Epithelial cell of esophagus (primary cell): ENCODE data around the gene PDE8A.
"Not testable (repeated sequence)": the region's sequence is repeated elsewhere in the genome, so short reads cannot be mapped to it uniquely, and the experiment has no call there.

Source experiments
- DNase-seq: peaks from one replicate; pipeline ENCODE4 v3.0.0; 2010; ENCODE audit warnings: low read depth
- H3K4me3 ChIP-seq: 2 replicates; pipeline ENCODE4 v1.5.1; 2011; ENCODE audit warnings: mild to moderate bottlenecking, low read length, control low read depth
- TF ChIP-seq, protein P1 (sequence below): IDR thresholded peaks from 2 replicates; pipeline ENCODE4 v1.5.1; 2011; ENCODE audit warnings: low read depth, mild to moderate bottlenecking, low read length, control low read depth, inconsistent platforms; ENCODE audit not compliant: insufficient read depth; ENCODE audit errors: missing control alignments

The PDE8A gene

DNA sequence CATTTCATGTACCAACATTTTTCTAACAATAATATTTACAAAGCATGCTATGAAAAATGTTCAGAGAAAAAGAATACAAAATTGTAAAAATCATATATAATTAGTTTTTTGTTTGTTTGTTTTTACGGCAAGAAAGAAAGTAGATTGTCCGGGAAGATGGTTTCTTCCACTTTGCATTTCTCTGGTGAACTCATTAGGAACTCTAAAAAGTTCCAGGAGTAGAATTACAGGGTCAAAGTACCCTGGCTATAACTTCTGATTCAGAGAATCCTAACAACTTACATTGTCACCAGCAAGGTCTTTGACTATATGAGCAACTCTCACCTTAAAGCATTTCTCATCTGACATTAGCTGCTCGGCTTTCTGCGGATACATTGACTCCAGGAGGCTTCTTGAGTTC is 196.7 kb downstream of the PDE8A start:
- TF ChIP-seq, protein P1, sequence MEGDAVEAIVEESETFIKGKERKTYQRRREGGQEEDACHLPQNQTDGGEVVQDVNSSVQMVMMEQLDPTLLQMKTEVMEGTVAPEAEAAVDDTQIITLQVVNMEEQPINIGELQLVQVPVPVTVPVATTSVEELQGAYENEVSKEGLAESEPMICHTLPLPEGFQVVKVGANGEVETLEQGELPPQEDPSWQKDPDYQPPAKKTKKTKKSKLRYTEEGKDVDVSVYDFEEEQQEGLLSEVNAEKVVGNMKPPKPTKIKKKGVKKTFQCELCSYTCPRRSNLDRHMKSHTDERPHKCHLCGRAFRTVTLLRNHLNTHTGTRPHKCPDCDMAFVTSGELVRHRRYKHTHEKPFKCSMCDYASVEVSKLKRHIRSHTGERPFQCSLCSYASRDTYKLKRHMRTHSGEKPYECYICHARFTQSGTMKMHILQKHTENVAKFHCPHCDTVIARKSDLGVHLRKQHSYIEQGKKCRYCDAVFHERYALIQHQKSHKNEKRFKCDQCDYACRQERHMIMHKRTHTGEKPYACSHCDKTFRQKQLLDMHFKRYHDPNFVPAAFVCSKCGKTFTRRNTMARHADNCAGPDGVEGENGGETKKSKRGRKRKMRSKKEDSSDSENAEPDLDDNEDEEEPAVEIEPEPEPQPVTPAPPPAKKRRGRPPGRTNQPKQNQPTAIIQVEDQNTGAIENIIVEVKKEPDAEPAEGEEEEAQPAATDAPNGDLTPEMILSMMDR = no peak
- DNase-seq = no peak
- no peak overlapping the region for H3K4me3 ChIP-seq

DNA sequence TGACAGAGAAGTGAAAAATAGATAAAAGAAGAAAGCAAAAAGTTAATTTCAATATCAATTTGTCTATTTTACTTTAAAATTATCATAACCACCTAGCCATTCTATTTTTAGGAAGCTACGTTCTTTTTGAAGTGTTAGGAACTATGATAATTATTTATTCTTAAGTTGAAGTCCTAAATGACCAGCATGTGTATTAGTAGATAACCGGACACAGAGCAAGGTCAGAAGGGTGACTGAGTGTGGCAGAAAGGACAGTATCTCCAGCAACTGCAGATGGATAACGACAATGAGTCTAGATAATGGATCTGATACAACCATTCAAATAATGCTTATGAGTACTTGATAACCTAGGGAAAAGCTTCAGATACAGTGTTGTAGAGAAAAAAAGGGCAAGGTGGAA is 198.0 kb downstream of the PDE8A start:
- no peak for DNase-seq
- TF ChIP-seq, protein P1 = no peak
- H3K4me3 ChIP-seq = no peak overlapping the region

DNA sequence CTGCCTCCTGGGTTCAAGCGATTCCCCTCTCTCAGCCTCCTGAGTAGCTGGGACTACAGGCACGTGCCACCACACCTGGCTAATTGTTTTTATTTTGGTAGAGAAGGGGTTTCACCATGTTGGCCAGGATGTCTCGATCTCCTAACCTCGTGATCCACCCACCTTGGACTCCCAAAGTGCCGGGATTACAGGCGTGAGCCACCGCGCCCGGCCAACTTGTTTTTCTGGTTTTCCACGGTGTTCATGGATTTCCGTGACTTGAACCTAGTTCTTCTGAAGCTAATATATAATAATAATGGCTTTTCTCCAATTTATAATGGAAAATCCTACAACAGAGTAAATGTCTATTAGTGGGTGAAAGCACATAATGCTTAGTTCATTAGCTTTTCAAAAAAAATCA is 203.7 kb downstream of the PDE8A start:
- H3K4me3 ChIP-seq, DNase-seq: not testable (repeated sequence)

DNA sequence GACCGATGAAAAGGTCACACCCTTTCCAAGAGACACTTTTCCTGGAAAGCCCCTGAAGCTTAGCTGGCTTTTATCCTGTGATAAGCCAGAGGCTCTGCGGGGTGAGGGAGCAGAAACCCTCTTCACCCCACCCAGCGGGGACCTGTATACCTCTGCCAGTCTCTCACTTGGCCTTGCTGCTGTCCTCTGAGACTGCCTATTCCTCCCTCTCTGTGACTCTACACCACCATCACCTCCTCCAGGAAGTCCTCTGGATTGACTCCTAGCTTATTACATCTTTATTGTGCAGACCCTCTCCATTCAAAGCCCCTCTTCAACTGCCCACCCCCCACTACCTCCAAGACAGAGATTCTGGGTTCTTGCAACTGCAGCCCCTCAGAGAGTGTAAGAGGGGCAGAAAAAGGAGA is 206.5 kb downstream of the PDE8A start:
- not testable (repeated sequence) for DNase-seq, H3K4me3 ChIP-seq
